ENCODE data around the gene DGKH. TPM values are rescaled to one million over a fixed set of nuclear protein-coding genes. Genes with fewer than 3 reads are reported as not detected.

DGKH gene
- total RNA-seq, 1 experiment from 2014 or later = 9.2 TPM

- no peak for TF ChIP-seq ZBTB33 (IDR thresholded peaks at IDR 0.05; ENCODE audit: extremely low read depth, insufficient replicate concordance, low read length)
- TF ChIP-seq POLR2A (IDR thresholded peaks at IDR 0.05; ENCODE audit: borderline replicate concordance, extremely low read depth, insufficient read depth, insufficient read length) = no peak
- no peak for TF ChIP-seq EGR1 (IDR thresholded peaks at IDR 0.05; ENCODE audit: low read depth)
- no peak for TF ChIP-seq SIN3A (IDR thresholded peaks at IDR 0.05; ENCODE audit: low read depth)
- no peak for TF ChIP-seq POLR2AphosphoS5 (IDR thresholded peaks at IDR 0.05; ENCODE audit: low read depth, low read length)
- no peak for TF ChIP-seq RAD21 (IDR thresholded peaks at IDR 0.05; ENCODE audit: low read depth)
- TF ChIP-seq CBX3 (IDR thresholded peaks at IDR 0.05; ENCODE audit: low read depth) = no peak
- no peak for TF ChIP-seq SRF (IDR thresholded peaks at IDR 0.05; ENCODE audit: low read depth)
- no peak for TF ChIP-seq YY1 (IDR thresholded peaks at IDR 0.05; ENCODE audit: extremely low read depth, insufficient replicate concordance, low read depth, low read length)
- H3K9me2 ChIP-seq (ENCODE audit: insufficient read depth) = no peaks in the 10 kb centered on the region
- no peak overlapping the region for H3K9ac ChIP-seq (ENCODE audit: low read length)
- BruUV-seq (replicated peaks) = no TSS peak
- no peak overlapping the region for H2AFZ ChIP-seq (ENCODE audit: low read depth, low read length, poor library complexity, severe bottlenecking)
- RAD21 ChIA-PET (ENCODE audit: low non-redundant PET in 1 of 2, low total read pairs in 2 of 2, uncharacterized antibody in 2 of 2, unreplicated experiment in 2 of 2) = no interaction called here
- H3K27ac ChIP-seq (ENCODE audit: low read depth, low read length) = no peak overlapping the region
- no peak for DNase-seq (ENCODE audit: low read depth, low spot score)
- H3K4me2 ChIP-seq (ENCODE audit: low read length) = no peak overlapping the region
- no peak overlapping the region for H3K4me3 ChIP-seq (replicated peaks in 1 of 2; ENCODE audit: low read depth in 1 of 2, low read length in 2 of 2)
- no peak for ATAC-seq
- no peaks in the 10 kb centered on the region for H3K36me3 ChIP-seq (ENCODE audit: control insufficient read depth in 1 of 2, insufficient read depth in 2 of 2, low read length in 2 of 2)
- no peaks in the 10 kb centered on the region for H3K9me3 ChIP-seq (ENCODE audit: control insufficient read depth in 1 of 2, insufficient read depth in 1 of 2, low read depth in 1 of 2, low read length in 2 of 2)
- no peaks in the 10 kb centered on the region for H3K4me1 ChIP-seq (ENCODE audit: control insufficient read depth in 1 of 2, insufficient read depth in 2 of 2, low read length in 2 of 2)
- H3K79me2 ChIP-seq (ENCODE audit: insufficient read depth, low read length) = no peaks in the 10 kb centered on the region
- intact Hi-C loops (cut with micrococcal nuclease) = no loop called here
- H4K20me1 ChIP-seq (ENCODE audit: insufficient read depth) = no peaks in the 10 kb centered on the region
- no peaks in the 10 kb centered on the region for H3K27me3 ChIP-seq (ENCODE audit: insufficient read depth, low read length)
- POLR2A ChIA-PET = interaction anchor here (1.3 kb wide), 1 partner anchor 10 kb away, joined by 3 read pairs; no protein-coding TSS in a partner anchor
- CTCF ChIA-PET = no interaction called here
Measured at GRCh38 chr13:42017264-42017663, 31.2 kb upstream of the DGKH start.

GRCh38 chr13:42021851-42022250 lies 26.6 kb upstream of the DGKH start:
- Histone ChIP-seq H3K27me3 (ENCODE audit: insufficient read depth, low read length) (no peaks in the 10 kb centered on the region), H3K9ac (ENCODE audit: low read length) (no peak overlapping the region), H3K4me1 (ENCODE audit: control insufficient read depth in 1 of 2, insufficient read depth in 2 of 2, low read length in 2 of 2) (peaks cover 0 to 6% of the 10 kb centered on the region in 2 experiments; a peak in 2 of 4 replicates), H3K4me2 (ENCODE audit: low read length) (no peak overlapping the region), H3K79me2 (ENCODE audit: insufficient read depth, low read length) (no peaks in the 10 kb centered on the region), H2AFZ (ENCODE audit: low read depth, low read length, poor library complexity, severe bottlenecking) (no peak overlapping the region), H3K36me3 (ENCODE audit: control insufficient read depth in 1 of 2, insufficient read depth in 2 of 2, low read length in 2 of 2) (no peaks in the 10 kb centered on the region), H4K20me1 (ENCODE audit: insufficient read depth) (no peaks in the 10 kb centered on the region), H3K9me2 (ENCODE audit: insufficient read depth) (no peaks in the 10 kb centered on the region), H3K4me3 (replicated peaks in 1 of 2; ENCODE audit: low read depth in 1 of 2, low read length in 2 of 2) (no peak overlapping the region), H3K27ac (ENCODE audit: low read depth, low read length) (no peak overlapping the region), H3K9me3 (ENCODE audit: control insufficient read depth in 1 of 2, insufficient read depth in 1 of 2, low read depth in 1 of 2, low read length in 2 of 2) (no peaks in the 10 kb centered on the region)
- ATAC-seq (no peak), DNase-seq (ENCODE audit: low read depth, low spot score) (no peak)
- no TSS peak for BruUV-seq (replicated peaks)
- TF ChIP-seq REST (IDR thresholded peaks at IDR 0.05; ENCODE audit: low read depth) (no peak), FOSL1 (IDR thresholded peaks at IDR 0.05; ENCODE audit: low read depth) (no peak), CTCF (IDR thresholded peaks at IDR 0.05 in 2 of 3, conservative IDR thresholded peaks at IDR 0.05 in 1 of 3; ENCODE audit: borderline replicate concordance in 1 of 3, insufficient read depth in 1 of 3, low read depth in 2 of 3, low read length in 2 of 3) (no peak)
- intact Hi-C loops (cut with micrococcal nuclease) = no loop called here
- POLR2A ChIA-PET = no interaction called here
- RAD21 ChIA-PET (ENCODE audit: low non-redundant PET in 1 of 2, low total read pairs in 2 of 2, uncharacterized antibody in 2 of 2, unreplicated experiment in 2 of 2) = no interaction called here
- CTCF ChIA-PET = no interaction called here

Data from HCT116 (cell line).